Activated CD8-positive, alpha-beta T cell treated with anti-CD3 and anti-CD28 coated beads for 36 hours (primary cell): Measurements from ENCODE around the gene BSG. TPM values are rescaled to one million over a fixed set of nuclear protein-coding genes. Genes with fewer than 3 reads are reported as not detected.

Experiments used
- ATAC-seq: fragments of 200-7000 bp; cut with Tn5 transposase; one replicate; pipeline ENCODE4 v1.10.0; 2021; ENCODE audit warnings: mild to moderate bottlenecking, moderate library complexity
- CTCF ChIA-PET: fragments of 350-600 bp; sonication (Branson Sonifier 250); formaldehyde crosslinking; loops from one replicate; lab custom pipeline; 2021; ENCODE audit warnings: antibody characterized with exemption; lab: Charles Lee
- POLR2A ChIA-PET: fragments of 350-600 bp; sonication (Branson Sonifier 250); formaldehyde crosslinking; loops from one replicate; lab custom pipeline; 2021; ENCODE audit warnings: antibody characterized with exemption; lab: Charles Lee
- DNase-seq: peaks from one replicate; pipeline ENCODE4 v3.0.0-alpha.2; 2020
- H3K27ac Mint-ChIP-seq: one replicate; pipeline ENCODE4 v1.8.0; 2021; ENCODE audit warnings: mild to moderate bottlenecking, mixed read lengths
- H3K27me3 Mint-ChIP-seq: one replicate; pipeline ENCODE4 v1.8.0; 2021; ENCODE audit warnings: mixed read lengths
- H3K36me3 Mint-ChIP-seq: one replicate; pipeline ENCODE4 v1.8.0; 2021; ENCODE audit warnings: low read depth, mixed read lengths
- H3K4me1 Mint-ChIP-seq: one replicate; pipeline ENCODE4 v1.8.0; 2021; ENCODE audit warnings: low read depth, mixed read lengths
- H3K4me3 Mint-ChIP-seq: one replicate; pipeline ENCODE4 v1.8.0; 2021; ENCODE audit warnings: mild to moderate bottlenecking, moderate library complexity, mixed read lengths
- H3K9me3 Mint-ChIP-seq: one replicate; pipeline ENCODE4 v1.8.0; 2021; ENCODE audit warnings: mixed read lengths
- intact Hi-C: fragments of 100-400 bp; cut with micrococcal nuclease; formaldehyde crosslinking; loops from one replicate; pipeline ENCODE4 v1.10.0; 2022
- total RNA-seq, 2 experiments: library from RNA; stranded (reverse); gene quantifications; one replicate each; pipeline ENCODE4 v1.2.3, GENCODE V29; 2021
- TF ChIP-seq, protein P1 (sequence below): fragments of 200-600 bp; IDR thresholded peaks from one replicate; pipeline ENCODE4 v1.8.0; 2022; ENCODE audit warnings: antibody characterized with exemption, mild to moderate bottlenecking

Gene BSG
- total RNA-seq, 2 experiments from 2014 or later: 159 to 160 TPM

DNA sequence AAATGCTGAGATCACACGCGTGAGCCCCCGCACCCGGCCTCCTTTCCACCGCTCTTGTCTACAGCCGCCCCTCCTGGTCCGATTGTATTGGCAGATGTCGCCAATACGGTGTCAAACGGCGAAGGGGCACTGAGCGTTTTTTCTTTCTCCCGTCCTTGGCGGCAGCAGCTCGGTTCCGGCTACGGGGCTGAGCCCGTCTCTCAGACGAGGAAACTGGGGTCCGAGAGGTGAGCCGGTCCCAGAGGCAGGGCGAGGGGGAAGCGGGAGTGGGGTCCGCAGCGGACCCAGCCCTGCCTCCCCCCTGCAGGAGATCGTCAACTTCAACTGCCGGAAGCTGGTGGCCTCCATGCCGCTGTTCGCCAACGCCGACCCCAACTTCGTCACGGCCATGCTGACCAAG is 40.5 kb downstream of the BSG start:
- TF ChIP-seq, protein P1, sequence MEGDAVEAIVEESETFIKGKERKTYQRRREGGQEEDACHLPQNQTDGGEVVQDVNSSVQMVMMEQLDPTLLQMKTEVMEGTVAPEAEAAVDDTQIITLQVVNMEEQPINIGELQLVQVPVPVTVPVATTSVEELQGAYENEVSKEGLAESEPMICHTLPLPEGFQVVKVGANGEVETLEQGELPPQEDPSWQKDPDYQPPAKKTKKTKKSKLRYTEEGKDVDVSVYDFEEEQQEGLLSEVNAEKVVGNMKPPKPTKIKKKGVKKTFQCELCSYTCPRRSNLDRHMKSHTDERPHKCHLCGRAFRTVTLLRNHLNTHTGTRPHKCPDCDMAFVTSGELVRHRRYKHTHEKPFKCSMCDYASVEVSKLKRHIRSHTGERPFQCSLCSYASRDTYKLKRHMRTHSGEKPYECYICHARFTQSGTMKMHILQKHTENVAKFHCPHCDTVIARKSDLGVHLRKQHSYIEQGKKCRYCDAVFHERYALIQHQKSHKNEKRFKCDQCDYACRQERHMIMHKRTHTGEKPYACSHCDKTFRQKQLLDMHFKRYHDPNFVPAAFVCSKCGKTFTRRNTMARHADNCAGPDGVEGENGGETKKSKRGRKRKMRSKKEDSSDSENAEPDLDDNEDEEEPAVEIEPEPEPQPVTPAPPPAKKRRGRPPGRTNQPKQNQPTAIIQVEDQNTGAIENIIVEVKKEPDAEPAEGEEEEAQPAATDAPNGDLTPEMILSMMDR: no peak
- DNase-seq (no peak), ATAC-seq (no peak)
- Mint-ChIP-seq H3K9me3 (no peaks in the 10 kb centered on the region), H3K4me1 (peaks cover 19% of the 10 kb centered on the region), H3K27me3 (no peaks in the 10 kb centered on the region), H3K4me3 (no peak overlapping the region), H3K36me3 (peaks cover 21% of the 10 kb centered on the region), H3K27ac (no peak overlapping the region)
- POLR2A ChIA-PET: interaction anchor here (1.2 to 1.7 kb wide), 2 partner anchors 12 to 18 kb away, joined by 4 to 6 read pairs; no protein-coding TSS in a partner anchor
- CTCF ChIA-PET: interaction anchor here (2.3 kb wide), 1 partner anchor 29 kb away, joined by 8 read pairs; no protein-coding TSS in a partner anchor
- intact Hi-C loops: no loop called here

DNA sequence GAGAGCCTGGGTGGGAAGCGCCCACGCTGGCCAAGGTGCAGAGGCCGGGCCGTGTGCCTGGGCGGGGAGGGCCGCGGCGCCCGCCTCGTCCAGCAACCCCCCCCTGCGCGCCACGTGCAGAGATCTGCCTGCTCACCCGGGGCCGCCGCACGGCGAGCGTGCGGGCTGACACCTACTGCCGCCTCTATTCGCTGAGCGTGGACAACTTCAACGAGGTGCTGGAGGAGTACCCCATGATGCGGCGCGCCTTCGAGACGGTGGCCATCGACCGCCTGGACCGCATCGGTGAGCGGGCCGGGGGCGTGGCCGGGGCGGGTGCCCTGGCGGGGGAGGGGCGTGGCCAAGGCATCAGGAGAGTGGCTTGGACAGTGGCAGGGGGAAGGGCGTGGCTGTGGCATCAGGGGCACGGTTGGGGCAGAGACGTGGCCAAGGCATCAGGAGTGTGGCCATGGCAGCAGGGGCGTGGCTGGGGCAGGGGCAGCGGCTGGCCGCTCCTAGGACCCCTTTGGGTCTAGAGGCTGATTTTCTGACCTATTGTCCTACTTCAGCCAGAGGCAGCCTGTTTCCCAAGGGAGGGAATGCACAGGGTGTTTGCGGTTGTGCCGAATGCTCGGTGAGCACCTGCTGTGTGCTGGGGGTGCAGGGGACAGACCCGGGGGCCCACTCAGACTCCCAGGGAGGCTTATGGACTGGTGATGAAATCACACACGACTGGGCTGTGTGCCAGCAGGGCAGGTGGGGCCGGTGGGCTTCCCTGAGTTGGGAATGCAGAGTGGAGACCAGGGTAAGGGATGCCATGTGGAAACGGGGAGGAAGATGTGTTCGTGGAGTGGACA is 41.6 kb downstream of the BSG start:
- POLR2A ChIA-PET: no interaction called here
- intact Hi-C loops: no loop called here
- no peak overlapping the region for H3K4me3 Mint-ChIP-seq
- H3K4me1 Mint-ChIP-seq: peaks cover 19% of the 10 kb centered on the region
- H3K36me3 Mint-ChIP-seq: peaks cover 29% of the 10 kb centered on the region
- DNase-seq (no peak), ATAC-seq (no peak)
- H3K9me3 Mint-ChIP-seq: no peaks in the 10 kb centered on the region
- CTCF ChIA-PET: no interaction called here
- no peak overlapping the region for H3K27ac Mint-ChIP-seq
- TF ChIP-seq, protein P1: no peak
- no peaks in the 10 kb centered on the region for H3K27me3 Mint-ChIP-seq

DNA sequence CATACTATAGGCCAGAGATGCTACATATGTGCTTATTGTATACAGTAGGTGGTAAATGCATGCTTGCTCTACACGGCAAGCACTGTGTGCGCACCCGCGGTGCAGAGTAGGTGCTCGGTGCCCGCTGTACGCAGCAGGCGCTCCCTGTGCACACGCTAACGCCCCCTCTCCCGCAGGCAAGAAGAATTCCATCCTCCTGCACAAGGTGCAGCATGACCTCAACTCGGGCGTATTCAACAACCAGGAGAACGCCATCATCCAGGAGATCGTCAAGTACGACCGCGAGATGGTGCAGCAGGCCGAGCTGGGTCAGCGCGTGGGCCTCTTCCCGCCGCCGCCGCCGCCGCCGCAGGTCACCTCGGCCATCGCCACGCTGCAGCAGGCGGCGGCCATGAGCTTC is 43.2 kb downstream of the BSG start:
- Mint-ChIP-seq H3K9me3 (no peaks in the 10 kb centered on the region), H3K4me3 (no peak overlapping the region), H3K4me1 (peaks cover 16% of the 10 kb centered on the region), H3K36me3 (peaks cover 37% of the 10 kb centered on the region), H3K27me3 (no peaks in the 10 kb centered on the region), H3K27ac (no peak overlapping the region)
- no peak for DNase-seq
- ATAC-seq: no peak
- CTCF ChIA-PET: no interaction called here
- POLR2A ChIA-PET: no interaction called here
- TF ChIP-seq, protein P1: no peak
- intact Hi-C loops: no loop called here

DNA sequence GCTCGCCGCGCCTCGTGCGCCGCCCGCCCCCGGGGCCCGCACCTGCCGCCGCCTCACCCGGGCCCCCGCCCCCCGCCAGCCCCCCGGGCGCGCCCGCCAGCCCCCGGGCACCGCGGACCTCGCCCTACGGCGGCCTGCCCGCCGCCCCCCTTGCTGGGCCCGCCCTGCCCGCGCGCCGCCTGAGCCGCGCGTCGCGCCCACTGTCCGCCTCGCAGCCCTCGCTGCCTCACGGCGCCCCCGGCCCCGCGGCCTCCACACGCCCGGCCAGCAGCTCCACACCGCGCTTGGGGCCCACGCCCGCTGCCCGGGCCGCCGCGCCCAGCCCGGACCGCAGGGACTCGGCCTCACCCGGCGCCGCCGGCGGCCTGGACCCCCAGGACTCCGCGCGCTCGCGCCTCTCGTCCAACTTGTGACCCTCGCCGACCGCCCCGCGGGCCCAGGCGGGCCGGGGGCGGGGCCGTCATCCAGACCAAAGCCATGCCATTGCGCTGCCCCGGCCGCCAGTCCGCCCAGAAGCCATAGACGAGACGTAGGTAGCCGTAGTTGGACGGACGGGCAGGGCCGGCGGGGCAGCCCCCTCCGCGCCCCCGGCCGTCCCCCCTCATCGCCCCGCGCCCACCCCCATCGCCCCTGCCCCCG is 43.8 kb downstream of the BSG start:
- Mint-ChIP-seq H3K36me3 (peaks cover 37% of the 10 kb centered on the region), H3K9me3 (no peaks in the 10 kb centered on the region), H3K27me3 (no peaks in the 10 kb centered on the region), H3K4me3 (no peak overlapping the region), H3K4me1 (peaks cover 13% of the 10 kb centered on the region), H3K27ac (no peak overlapping the region)
- no peak for DNase-seq
- ChIA-PET CTCF (no interaction called here), POLR2A (no interaction called here)
- TF ChIP-seq, protein P1: no peak
- ATAC-seq: no peak
- intact Hi-C loops: no loop called here
